ENCODE results near the gene ANKRD35.

Gene ANKRD35

DNA sequence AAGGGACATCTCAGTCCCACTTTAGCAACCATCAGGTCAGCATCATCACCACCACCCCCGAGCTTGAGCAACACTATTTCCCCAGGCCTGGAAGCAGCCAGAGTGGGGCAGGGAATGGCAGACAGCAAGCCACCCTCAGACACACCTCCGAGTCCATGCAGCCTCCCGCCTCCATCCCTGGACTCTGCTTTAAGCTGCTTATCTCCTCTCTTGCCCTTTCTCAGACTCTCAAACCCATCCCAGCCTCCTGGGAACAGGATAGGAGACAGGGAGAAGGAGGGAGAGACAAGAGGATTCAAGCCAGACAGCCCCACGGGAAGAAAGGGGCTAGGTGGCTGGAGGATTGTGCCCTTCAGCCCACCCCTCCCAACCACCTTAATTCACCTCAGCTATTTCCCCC, 28.5 kb downstream of the ANKRD35 start:
- DNase-seq (ENCODE audit: low read depth) = no peak

DNA sequence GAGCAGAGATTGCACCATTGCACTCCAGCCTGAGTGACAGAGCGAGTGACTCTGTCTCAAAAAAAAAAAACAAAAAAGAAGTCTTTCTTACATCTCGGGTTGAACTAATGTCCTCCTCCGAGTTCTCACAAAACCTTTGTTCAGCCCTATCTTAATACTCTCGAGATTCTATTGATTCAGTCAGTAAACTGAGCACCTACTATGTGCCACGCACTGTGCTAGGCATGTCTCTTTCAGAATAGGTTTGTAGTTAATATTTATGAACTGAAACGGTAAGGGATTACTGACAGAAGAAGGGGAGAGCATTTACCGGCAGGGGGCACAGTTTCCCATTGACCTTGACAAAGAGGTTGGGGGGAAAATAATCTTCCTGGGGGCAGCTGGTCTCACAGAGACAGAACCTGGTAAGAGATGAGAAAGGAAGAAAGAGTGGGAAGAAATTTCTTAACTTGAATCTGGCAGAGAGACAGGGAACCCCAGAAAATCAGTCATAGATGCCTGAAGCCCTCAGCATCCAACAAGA, 30.2 kb downstream of the ANKRD35 start:
- TF ChIP-seq, protein P1, sequence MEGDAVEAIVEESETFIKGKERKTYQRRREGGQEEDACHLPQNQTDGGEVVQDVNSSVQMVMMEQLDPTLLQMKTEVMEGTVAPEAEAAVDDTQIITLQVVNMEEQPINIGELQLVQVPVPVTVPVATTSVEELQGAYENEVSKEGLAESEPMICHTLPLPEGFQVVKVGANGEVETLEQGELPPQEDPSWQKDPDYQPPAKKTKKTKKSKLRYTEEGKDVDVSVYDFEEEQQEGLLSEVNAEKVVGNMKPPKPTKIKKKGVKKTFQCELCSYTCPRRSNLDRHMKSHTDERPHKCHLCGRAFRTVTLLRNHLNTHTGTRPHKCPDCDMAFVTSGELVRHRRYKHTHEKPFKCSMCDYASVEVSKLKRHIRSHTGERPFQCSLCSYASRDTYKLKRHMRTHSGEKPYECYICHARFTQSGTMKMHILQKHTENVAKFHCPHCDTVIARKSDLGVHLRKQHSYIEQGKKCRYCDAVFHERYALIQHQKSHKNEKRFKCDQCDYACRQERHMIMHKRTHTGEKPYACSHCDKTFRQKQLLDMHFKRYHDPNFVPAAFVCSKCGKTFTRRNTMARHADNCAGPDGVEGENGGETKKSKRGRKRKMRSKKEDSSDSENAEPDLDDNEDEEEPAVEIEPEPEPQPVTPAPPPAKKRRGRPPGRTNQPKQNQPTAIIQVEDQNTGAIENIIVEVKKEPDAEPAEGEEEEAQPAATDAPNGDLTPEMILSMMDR (IDR thresholded peaks at IDR 0.05; ENCODE audit: insufficient read depth, low read depth, low read length, missing control alignments) = no peak
- no peak for DNase-seq (ENCODE audit: low read depth)
- no peak overlapping the region for H3K4me3 ChIP-seq (ENCODE audit: low read length)

More for the DNA sequence above, 28.5 kb downstream of the ANKRD35 start:
- no peak overlapping the region for H3K4me3 ChIP-seq (ENCODE audit: low read length)
- TF ChIP-seq, protein P1 (IDR thresholded peaks at IDR 0.05; ENCODE audit: insufficient read depth, low read depth, low read length, missing control alignments) = no peak

DNA sequence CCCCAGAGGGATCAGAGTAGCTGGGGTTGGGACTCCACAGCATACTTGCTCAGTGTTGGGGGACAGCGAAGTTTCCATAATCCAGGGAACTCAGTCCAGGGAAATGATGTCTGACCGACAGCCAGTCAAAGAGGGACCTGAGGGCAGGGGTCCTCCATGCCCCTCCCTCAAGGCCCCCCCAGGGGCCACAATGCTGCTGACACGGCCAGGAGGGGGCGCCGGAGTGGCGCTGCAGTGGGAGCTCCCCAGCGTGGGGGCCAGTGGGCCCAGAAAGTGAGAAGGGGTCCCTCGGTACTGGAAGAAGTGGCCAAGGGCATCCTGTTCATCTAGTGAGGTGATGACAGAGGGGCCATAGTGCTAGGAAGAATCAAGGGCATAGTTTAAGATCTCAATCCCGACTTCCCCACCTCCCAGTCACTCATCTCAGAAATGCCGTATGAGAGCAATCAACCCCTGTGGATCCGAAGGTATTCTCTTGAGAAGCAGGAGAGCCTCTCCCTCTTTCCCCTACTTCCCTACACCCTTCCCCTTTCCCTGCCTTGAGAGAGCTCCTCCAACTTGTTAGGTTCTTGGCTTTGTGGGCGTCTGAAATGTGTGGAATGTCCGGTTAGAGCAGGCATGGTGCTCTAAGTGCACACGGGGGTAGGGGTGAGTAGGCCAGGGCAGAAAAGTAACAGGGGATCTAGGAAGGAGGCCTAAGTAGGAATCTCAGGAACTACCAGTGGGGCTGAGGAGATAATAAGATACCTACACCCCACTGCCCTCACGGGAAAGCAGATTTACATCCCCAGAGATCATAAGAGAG, 36.1 kb downstream of the ANKRD35 start:
- peak; percentile 26 for DNase-seq (ENCODE audit: low read depth)
- TF ChIP-seq, protein P1 (IDR thresholded peaks at IDR 0.05; ENCODE audit: insufficient read depth, low read depth, low read length, missing control alignments) = peak; percentile 43
- no peak overlapping the region for H3K4me3 ChIP-seq (ENCODE audit: low read length)

DNA sequence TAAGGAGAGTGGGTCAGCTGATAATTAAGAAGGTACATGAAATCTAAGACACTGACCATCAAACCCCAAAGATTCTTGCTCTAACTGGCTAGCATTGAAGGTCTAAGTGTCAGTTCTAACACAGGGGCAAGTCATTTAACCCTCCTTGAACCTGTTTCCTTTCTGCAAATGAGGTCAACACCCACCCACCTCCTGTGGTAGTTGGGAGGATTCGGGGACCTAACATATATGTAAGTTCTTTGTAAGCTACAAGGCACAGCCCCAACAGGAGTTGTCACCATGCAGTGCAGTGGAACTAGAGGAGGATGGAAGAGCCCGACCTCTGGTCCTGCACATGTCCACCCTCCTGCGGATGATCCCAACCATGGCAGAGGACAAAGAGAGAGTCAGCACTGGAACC, 37.8 kb downstream of the ANKRD35 start:
- H3K4me3 ChIP-seq (ENCODE audit: low read length) = no peak overlapping the region
- no peak for DNase-seq (ENCODE audit: low read depth)
- TF ChIP-seq, protein P1 (IDR thresholded peaks at IDR 0.05; ENCODE audit: insufficient read depth, low read depth, low read length, missing control alignments) = no peak

DNA sequence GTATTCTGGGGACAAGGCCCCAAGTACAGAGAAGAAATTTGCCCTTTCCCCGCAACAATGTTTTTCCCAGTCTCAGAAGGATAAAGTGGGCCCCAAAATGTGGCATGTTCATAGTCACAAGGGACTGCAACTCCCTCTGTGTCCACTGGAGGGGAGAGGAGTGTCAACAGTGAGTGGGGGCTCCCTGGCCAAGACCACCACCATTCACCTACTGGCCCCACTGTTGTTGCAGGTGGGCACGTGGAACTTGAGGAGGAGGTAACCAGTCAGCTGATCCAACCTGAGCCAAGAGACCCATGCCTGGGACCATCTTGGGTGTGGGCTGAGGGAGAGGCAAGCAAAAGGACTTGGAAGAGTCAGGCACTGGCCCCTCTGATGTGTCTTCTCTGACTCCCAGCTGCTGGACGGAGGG, 39.5 kb downstream of the ANKRD35 start:
- H3K4me3 ChIP-seq (ENCODE audit: low read length) = peak overlapping the region; percentile 57
- TF ChIP-seq, protein P1 (IDR thresholded peaks at IDR 0.05; ENCODE audit: insufficient read depth, low read depth, low read length, missing control alignments) = peak; percentile 75
- peak; percentile 23 for DNase-seq (ENCODE audit: low read depth)

DNA sequence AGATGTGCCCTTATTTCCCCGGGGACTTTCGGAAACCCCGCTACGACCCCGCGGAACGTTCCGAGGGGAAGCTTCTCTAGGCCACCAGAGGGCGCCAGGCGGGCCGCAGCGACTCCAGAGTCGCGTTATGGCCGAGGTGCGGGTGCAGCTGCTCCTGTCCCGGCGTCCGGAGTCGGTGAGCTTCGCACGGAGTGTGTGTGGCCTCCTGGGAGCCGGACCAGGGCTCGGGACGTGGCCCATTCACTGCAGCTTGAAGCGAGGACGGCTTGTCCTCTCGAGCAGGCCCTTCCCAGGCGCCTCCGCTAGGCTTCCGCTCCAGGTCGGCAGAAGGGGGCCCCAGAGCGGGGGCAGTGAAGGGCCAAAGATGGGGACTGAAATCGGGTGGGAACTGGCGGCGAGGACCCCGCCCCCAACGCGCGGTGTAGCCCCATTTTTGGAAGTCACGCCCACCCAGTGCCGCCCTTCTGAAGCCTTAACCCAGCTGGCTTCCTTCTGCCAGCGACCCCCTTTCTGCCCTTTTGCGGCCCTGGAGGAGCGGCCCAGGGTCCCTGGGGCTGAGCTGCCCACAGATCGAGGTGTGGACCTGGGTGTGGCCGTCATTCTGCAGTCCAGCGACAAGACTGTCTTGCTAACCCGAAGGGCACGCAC, 40.0 kb downstream of the ANKRD35 start, which contains the start of gene NUDT17:
Gene NUDT17 (plus strand): TSS at position 117 of the 648 bp plus-strand sequence. CDS start 11 bp downstream, at position 128.
- TF ChIP-seq, protein P1 (IDR thresholded peaks at IDR 0.05; ENCODE audit: insufficient read depth, low read depth, low read length, missing control alignments) = peak; percentile 93
- H3K4me3 ChIP-seq (ENCODE audit: low read length) = peak within 1 kb of the TSS; percentile 57
- DNase-seq (ENCODE audit: low read depth) = peak; percentile 70

Data from epithelial cell of esophagus (primary cell).